KOPT-K1 (cell line): ENCODE measurements around the gene HOTAIR.

Experiments used
- H3K27ac ChIP-seq: fragments of 200-600 bp; sonication (generic); 2 replicates; pipeline ENCODE4 v1.5.1; 2016; ENCODE audit warnings: antibody characterized with exemption, mild to moderate bottlenecking, low read depth, low read length; ENCODE audit not compliant: poor library complexity, severe bottlenecking
- H3K36me3 ChIP-seq: fragments of 200-600 bp; sonication (generic); 2 replicates; pipeline ENCODE4 v1.5.1; 2017; ENCODE audit warnings: antibody characterized with exemption, mild to moderate bottlenecking, low read length, moderate library complexity; ENCODE audit not compliant: insufficient read depth
- H3K9me3 ChIP-seq: fragments of 200-600 bp; sonication (generic); 2 replicates; pipeline ENCODE4 v1.5.1; 2017; ENCODE audit warnings: antibody characterized with exemption, low read length, mild to moderate bottlenecking; ENCODE audit not compliant: insufficient read depth, poor library complexity, severe bottlenecking

The HOTAIR gene

GRCh38 chr12:54005531-54005852, 30.7 kb upstream of the HOTAIR start:
- no peaks in the 10 kb centered on the region for H3K36me3 ChIP-seq
- no peaks in the 10 kb centered on the region for H3K9me3 ChIP-seq
- no peak overlapping the region for H3K27ac ChIP-seq

GRCh38 chr12:54004841-54005530, 30.2 kb upstream of the HOTAIR start:
- Histone ChIP-seq H3K36me3 (no peaks in the 10 kb centered on the region), H3K27ac (no peak overlapping the region), H3K9me3 (no peaks in the 10 kb centered on the region)

GRCh38 chr12:54004063-54004840, 29.5 kb upstream of the HOTAIR start:
- Histone ChIP-seq H3K9me3 (no peaks in the 10 kb centered on the region), H3K36me3 (no peaks in the 10 kb centered on the region), H3K27ac (no peak overlapping the region)

GRCh38 chr12:54003625-54004024, 28.9 kb upstream of the HOTAIR start:
- H3K36me3 ChIP-seq: no peaks in the 10 kb centered on the region
- H3K27ac ChIP-seq: no peak overlapping the region
- no peaks in the 10 kb centered on the region for H3K9me3 ChIP-seq

- Histone ChIP-seq H3K36me3 (no peaks in the 10 kb centered on the region), H3K27ac (no peak overlapping the region), H3K9me3 (no peaks in the 10 kb centered on the region)
Measured at GRCh38 chr12:54002915-54003389, 28.2 kb upstream of the HOTAIR start.

GRCh38 chr12:54002278-54002914, 27.6 kb upstream of the HOTAIR start:
- Histone ChIP-seq H3K9me3 (no peaks in the 10 kb centered on the region), H3K36me3 (no peaks in the 10 kb centered on the region), H3K27ac (no peak overlapping the region)

GRCh38 chr12:54001283-54002187, 26.8 kb upstream of the HOTAIR start:
- Histone ChIP-seq H3K27ac (no peak overlapping the region), H3K9me3 (no peaks in the 10 kb centered on the region), H3K36me3 (no peaks in the 10 kb centered on the region)

- H3K36me3 ChIP-seq: no peaks in the 10 kb centered on the region
- no peaks in the 10 kb centered on the region for H3K9me3 ChIP-seq
- no peak within 1 kb of the TSS for H3K27ac ChIP-seq
Measured at GRCh38 chr12:54000116-54001114, 25.7 kb upstream of the HOTAIR start, which contains the start of gene HOXC9. Gene HOXC9 (plus strand): TSS chr12:54000161. CDS start chr12:54000189, 28 bp downstream.

- Histone ChIP-seq H3K9me3 (no peaks in the 10 kb centered on the region), H3K27ac (no peak overlapping the region), H3K36me3 (no peaks in the 10 kb centered on the region)
Measured at GRCh38 chr12:53999559-54000115, 24.9 kb upstream of the HOTAIR start.

- Histone ChIP-seq H3K27ac (no peak overlapping the region), H3K9me3 (no peaks in the 10 kb centered on the region), H3K36me3 (no peaks in the 10 kb centered on the region)
Measured at GRCh38 chr12:53998900-53999236, 24.1 kb upstream of the HOTAIR start.

GRCh38 chr12:53998110-53998899, 23.6 kb upstream of the HOTAIR start:
- H3K36me3 ChIP-seq: no peaks in the 10 kb centered on the region
- H3K27ac ChIP-seq: no peak overlapping the region
- no peaks in the 10 kb centered on the region for H3K9me3 ChIP-seq

- no peaks in the 10 kb centered on the region for H3K9me3 ChIP-seq
- H3K36me3 ChIP-seq: no peaks in the 10 kb centered on the region
- H3K27ac ChIP-seq: no peak overlapping the region
Measured at GRCh38 chr12:53997204-53998109, 22.7 kb upstream of the HOTAIR start.
